ENCODE results near the gene PLK4.
"Not testable (repeated sequence)": the region's sequence is repeated elsewhere in the genome, so short reads cannot be mapped to it uniquely, and the experiment has no call there.

DNA sequence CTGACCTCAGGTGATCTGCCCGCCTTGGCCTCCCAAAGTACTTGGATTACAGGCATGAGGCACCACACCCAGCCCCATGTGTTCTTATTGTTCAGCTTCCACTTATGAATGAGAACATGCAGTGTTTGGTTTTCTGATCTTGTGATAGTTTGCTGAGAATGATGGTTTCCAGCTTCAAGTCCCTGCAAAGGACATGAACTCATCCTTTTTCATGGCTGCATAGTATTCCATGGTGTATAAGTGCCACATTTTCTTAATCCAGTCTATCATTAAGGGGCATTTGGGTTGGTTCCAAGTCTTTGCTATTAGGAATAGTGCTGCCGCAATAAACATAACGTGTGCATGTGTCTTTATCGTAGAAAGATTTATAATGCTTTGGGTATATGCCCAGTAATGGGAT is 19.0 kb downstream of the PLK4 start:
- not testable (repeated sequence) for TF ChIP-seq POLR2AphosphoS5 (IDR thresholded peaks at IDR 0.05; ENCODE audit: low read depth, low read length); TAF1 (IDR thresholded peaks at IDR 0.05; ENCODE audit: borderline replicate concordance, low read depth, low read length)
